HAP-1 (cell line): ENCODE data around the gene E2F1.

Experiments used
- DNase-seq, 2 experiments: peaks; one replicate each; pipeline ENCODE4 v3.0.0-alpha.2; 2016 to 2020; ENCODE audit warnings: low spot score in 2 of 2
- H3K27me3 ChIP-seq: fragments of 250-450 bp; sonication (Bioruptor Pico); 2 replicates; pipeline ENCODE4 v1.5.1; 2020; ENCODE audit warnings: low read depth, mild to moderate bottlenecking, moderate library complexity
- H3K36me3 ChIP-seq: fragments of 250-450 bp; sonication (Bioruptor Pico); replicated peaks from 2 replicates; pipeline ENCODE4 v1.5.1; 2020; ENCODE audit warnings: mild to moderate bottlenecking
- H3K4me1 ChIP-seq: fragments of 250-450 bp; sonication (Bioruptor Pico); 2 replicates; pipeline ENCODE4 v1.5.1; 2020; ENCODE audit warnings: mild to moderate bottlenecking
- H3K4me3 ChIP-seq: fragments of 250-450 bp; sonication (Bioruptor Pico); 2 replicates; pipeline ENCODE4 v1.5.1; 2020; ENCODE audit warnings: mild to moderate bottlenecking, moderate library complexity
- H3K9me3 ChIP-seq: fragments of 250-450 bp; sonication (Bioruptor Pico); 2 replicates; pipeline ENCODE4 v1.5.1; 2020; ENCODE audit warnings: mild to moderate bottlenecking, moderate library complexity
- in situ Hi-C: fragments of 300-500 bp; cut with MboI; formaldehyde crosslinking; loops from 3 replicates; pipeline ENCODE4 v1.14.3; 2020; ENCODE audit warnings: low sequenced_read_pairs, inconsistent platforms, mixed read lengths

Gene E2F1

DNA sequence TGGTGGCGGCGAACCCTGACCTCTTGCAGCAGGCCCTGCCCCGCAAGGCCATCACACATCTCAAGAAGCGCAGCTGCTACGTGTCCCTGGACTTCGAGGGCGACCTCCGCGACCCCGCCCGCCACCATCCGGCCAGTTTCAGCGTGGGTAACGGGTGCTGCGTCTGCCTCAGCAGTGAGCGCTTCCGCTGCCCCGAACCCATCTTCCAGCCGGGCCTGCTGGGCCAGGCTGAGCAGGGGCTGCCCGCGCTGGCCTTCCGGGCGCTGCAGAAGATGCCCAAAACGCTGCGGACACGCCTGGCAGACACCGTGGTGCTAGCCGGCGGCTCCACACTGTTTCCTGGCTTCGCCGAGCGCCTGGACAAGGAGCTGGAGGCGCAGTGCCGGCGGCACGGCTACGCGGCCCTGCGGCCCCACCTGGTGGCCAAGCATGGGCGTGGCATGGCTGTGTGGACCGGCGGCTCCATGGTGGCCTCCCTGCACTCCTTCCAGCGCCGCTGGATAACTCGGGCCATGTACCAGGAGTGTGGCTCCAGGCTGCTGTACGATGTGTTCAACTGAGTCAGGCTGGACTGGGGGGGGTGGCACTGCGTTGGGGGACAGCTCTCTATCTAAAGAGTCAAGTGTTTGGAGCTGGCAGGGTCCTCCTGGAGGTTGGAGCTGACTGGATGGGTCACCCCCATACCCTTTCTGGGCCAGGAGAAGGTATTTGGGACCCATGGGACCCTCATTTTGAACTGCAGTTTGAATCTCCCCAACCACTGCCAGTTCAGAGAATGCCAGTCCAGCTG, 18.3 kb downstream of the E2F1 start:
- H3K4me1 ChIP-seq = peaks cover 14% of the 10 kb centered on the region
- H3K36me3 ChIP-seq = peaks cover 47% of the 10 kb centered on the region
- in situ Hi-C loops = no loop called here
- H3K9me3 ChIP-seq = no peaks in the 10 kb centered on the region
- no peaks in the 10 kb centered on the region for H3K27me3 ChIP-seq
- no peak overlapping the region for H3K4me3 ChIP-seq
- peak in 1 of 2 experiments; percentile 57 for DNase-seq

DNA sequence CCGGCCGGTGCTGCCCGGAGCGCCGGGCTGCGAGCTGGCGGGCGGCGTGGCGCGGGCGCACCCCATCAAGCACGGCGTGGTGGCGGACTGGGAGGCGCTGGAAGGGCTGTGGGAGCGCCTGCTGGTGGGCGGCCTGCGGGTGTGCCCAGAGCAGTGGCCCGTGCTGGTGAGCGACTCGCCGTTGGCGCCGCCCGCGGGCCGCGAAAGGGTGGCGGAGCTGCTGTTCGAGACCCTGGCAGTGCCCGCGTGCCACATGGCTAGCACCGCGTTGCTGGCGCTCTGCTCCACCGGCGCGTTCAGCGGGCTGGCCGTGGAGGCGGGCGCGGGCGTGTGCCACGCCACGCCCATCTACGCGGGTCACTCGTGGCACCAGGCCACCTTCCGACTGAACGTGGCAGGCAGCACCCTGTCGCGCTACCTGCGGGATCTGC, 18.9 kb downstream of the E2F1 start:
- no peaks in the 10 kb centered on the region for H3K27me3 ChIP-seq
- no peak overlapping the region for H3K4me3 ChIP-seq
- peaks cover 11% of the 10 kb centered on the region for H3K4me1 ChIP-seq
- no peak for DNase-seq
- H3K9me3 ChIP-seq = no peaks in the 10 kb centered on the region
- peaks cover 47% of the 10 kb centered on the region for H3K36me3 ChIP-seq
- in situ Hi-C loops = no loop called here

DNA sequence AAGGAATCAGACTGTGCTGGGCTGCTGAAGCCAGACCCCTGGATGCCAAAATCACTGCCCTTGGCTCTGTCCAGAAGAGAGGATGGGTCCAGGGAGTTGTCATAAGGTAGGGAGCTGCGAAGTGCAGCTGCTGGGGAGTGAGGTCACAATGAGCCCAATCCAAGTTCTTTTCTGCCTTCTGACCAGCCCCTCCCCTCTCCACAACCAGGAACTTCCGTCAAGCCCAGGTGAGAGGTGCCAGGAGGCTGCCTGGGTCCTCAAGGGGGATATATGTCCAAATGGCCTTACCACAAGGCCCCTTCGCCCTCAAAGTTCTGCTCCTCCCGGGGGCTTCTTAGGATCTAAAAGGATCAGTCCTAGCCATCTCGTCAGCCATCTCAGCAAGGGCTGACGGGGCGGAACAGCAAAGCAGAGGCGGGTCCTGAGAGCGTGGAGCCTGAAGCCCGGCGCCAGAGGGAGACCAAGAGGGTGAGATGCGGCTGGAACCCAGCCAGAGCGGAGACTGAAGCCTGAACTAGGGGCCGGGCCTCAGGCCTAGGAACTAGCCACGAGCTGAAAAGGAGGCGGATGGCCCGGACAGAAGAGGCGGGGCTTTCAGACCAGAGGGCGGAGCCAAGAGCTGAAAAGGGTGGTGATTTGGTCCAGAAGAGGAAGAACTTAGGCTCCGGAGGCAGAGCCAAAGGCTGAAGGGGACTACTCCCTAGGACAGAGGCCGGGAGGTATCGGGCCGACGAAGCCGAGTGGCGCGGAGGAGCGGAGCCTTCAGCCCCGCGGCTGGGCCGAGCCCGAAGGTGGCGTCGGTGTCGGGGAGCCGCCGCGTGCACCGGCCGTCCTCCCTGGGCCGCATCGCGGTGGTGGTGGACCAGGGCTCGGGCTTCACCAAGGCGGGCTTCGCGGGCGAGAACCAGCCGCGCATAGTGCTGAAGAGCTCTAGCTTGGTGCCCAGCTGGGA, 19.6 kb downstream of the E2F1 start, which contains the start of gene ACTL10:
Gene ACTL10 (plus strand): TSS at position 651 of the 952 bp plus-strand sequence. CDS start 555 bp downstream, outside the sequence.
- H3K4me1 ChIP-seq = peaks cover 11% of the 10 kb centered on the region
- peaks cover 43% of the 10 kb centered on the region for H3K36me3 ChIP-seq
- no peaks in the 10 kb centered on the region for H3K27me3 ChIP-seq
- no peak within 1 kb of the TSS for H3K4me3 ChIP-seq
- no peaks in the 10 kb centered on the region for H3K9me3 ChIP-seq
- in situ Hi-C loops = no loop called here
- peak in 1 of 2 experiments; percentile 72 for DNase-seq

DNA sequence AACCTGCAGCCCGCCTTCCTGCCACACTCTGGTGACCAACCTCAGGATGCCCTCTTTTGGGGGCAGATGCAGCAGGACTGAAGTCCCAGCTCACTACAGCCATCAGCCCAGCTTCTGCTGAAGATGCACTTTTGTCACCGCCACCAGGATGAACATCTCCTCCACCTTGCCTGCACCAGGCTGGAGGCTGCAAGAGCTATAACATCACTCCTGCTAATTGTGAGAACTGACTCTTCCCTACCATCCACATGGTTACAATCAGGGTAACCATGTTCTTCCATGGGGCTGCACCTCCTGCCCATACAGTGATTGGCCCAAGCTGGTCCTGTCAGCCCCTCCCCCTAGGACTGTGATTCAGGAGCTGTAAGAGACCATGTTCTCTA, 21.4 kb downstream of the E2F1 start:
- Histone ChIP-seq H3K9me3 (no peaks in the 10 kb centered on the region), H3K4me3 (no peak overlapping the region; the same call in 1 of the 2 replicates), H3K27me3 (no peaks in the 10 kb centered on the region), H3K4me1 (peaks cover 11% of the 10 kb centered on the region), H3K36me3 (peaks cover 30% of the 10 kb centered on the region)
- DNase-seq = no peak
- in situ Hi-C loops = no loop called here

DNA sequence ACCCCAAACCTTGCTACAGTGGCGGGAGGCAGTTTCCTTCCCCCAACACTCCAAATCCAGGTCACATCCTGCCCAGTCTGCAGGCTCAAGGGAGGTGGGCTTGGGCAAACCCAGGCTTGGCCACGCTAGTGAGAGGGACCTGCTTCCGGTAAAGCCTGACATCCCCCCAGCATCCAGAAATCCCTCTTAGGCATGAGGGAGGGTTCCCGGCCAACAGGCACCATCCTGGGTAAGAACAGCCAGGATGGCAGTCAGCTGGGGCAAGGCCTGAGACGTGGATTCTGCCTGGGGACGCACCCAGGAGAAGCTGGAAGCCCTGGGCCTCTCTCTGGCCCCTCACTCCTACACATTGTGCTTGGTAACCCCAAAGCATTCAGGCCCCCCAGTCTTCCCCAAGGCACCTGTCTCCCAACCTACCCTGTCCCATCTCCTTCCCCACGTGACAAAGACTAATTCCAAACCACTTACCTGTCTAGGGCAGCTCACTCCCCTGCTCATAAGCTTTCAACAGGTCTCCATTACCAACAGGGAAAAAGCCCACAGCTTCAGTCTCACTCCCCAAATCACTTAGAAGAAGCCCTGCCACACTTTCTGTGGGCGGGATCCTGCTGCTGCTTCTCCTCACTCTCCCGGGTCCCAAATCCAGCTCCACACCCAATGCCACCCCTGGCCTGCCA, 22.0 kb downstream of the E2F1 start:
- Histone ChIP-seq H3K4me1 (peaks cover 11% of the 10 kb centered on the region), H3K9me3 (no peaks in the 10 kb centered on the region), H3K36me3 (peaks cover 29% of the 10 kb centered on the region), H3K4me3 (peak overlapping the region; percentile 65), H3K27me3 (no peaks in the 10 kb centered on the region)
- in situ Hi-C loops = no loop called here
- peak in 1 of 2 experiments; percentile 35 for DNase-seq

DNA sequence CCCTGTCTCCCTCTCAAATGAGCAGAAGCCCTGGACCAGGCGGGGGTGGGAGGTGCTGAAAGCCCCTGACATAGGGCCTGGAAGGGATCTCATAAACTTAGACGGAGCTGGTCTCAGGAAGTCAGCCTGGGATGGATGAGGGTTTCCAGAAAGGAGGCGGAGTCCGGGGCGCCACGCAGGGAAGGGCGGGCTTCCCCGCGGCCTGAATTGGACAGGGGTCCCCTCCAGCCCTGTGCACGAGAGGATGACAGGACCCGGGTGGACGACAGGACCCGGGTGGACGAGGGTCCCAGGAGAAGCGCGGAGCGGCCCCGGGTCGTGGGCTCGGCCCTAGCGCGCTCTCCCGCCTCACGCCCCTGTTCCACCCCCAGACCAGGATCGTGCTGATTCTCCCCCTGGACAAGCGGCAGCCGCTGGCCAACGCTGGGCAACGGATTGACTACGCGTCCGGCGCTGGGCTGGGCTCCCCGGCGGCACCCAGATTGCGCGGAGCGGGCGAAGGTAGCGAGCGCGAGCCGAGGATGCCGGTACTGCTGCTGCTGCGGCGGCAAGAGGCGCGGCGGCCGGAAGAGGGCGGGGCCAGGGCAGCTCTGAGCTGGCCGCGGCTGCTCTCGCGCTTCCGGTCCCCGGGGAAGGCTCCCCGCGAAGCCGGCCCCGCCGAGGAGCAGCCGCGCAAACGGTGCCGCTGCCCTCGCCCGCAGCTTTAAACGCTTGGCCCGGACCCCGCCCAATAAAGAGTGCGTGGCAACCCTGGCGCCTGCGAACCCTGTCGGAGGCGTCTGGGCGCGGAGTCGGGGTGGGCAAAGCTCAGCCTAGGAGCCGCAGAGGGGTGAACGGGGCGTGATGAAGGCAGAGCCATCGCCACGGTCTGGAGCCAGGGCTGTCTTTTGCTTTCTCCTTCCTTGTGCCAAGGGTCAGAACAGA, 22.8 kb downstream of the E2F1 start:
- in situ Hi-C loops = no loop called here
- peak overlapping the region; percentile 65 for H3K4me3 ChIP-seq
- H3K36me3 ChIP-seq = peaks cover 25% of the 10 kb centered on the region
- DNase-seq = peak; percentile 77 to 88
- peaks cover 11% of the 10 kb centered on the region for H3K4me1 ChIP-seq
- no peaks in the 10 kb centered on the region for H3K9me3 ChIP-seq
- no peaks in the 10 kb centered on the region for H3K27me3 ChIP-seq

DNA sequence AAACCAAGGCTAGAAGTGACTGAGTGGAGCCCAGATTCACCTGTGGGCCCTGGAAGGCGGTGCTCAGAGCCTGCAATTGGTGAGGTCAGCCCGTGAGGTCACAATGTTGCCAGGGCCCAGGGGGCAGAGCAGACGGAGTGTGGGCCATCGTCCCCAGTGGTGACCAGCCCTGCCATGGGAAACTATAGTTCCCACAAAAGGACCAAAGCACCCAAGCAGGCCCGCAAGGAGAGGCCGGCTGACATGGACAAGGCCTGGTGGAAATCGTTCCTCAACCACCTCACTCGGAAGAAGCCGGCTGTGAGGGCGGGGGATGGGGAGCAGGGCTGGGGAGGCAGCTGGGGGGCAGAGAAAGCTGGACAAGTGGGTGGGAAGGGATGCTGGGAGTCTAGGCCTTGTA, 24.0 kb downstream of the E2F1 start, which contains the start of gene C20orf144:
Gene C20orf144 (plus strand): TSS at position 156 of the 400 bp plus-strand sequence. CDS start 19 bp downstream, at position 175.
- in situ Hi-C loops = no loop called here
- Histone ChIP-seq H3K27me3 (no peaks in the 10 kb centered on the region), H3K9me3 (no peaks in the 10 kb centered on the region), H3K36me3 (peaks cover 22% of the 10 kb centered on the region), H3K4me1 (peaks cover 11% of the 10 kb centered on the region), H3K4me3 (peak within 1 kb of the TSS; percentile 65)
- no peak for DNase-seq

DNA sequence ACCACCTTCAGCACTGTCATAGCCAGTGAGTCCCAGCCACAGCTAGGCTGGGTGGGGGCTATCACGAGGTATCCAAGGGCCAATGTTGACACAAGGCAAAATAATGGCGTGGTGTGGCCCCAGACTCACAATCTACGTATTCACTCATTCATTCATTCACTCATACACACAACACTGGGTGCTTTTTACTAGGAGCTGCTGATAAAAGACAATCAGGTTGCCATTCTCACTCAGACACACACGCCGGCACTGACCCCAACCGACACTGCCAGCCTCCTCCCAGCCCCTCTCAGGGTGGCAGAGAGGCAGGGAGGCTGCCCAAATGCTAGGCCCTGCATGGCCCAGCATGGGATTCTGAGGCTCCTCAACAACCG, 25.5 kb downstream of the E2F1 start:
- H3K27me3 ChIP-seq = no peaks in the 10 kb centered on the region
- no peaks in the 10 kb centered on the region for H3K9me3 ChIP-seq
- peaks cover 11% of the 10 kb centered on the region for H3K4me1 ChIP-seq
- in situ Hi-C loops = no loop called here
- DNase-seq = no peak
- H3K4me3 ChIP-seq = no peak overlapping the region
- peaks cover 22% of the 10 kb centered on the region for H3K36me3 ChIP-seq

DNA sequence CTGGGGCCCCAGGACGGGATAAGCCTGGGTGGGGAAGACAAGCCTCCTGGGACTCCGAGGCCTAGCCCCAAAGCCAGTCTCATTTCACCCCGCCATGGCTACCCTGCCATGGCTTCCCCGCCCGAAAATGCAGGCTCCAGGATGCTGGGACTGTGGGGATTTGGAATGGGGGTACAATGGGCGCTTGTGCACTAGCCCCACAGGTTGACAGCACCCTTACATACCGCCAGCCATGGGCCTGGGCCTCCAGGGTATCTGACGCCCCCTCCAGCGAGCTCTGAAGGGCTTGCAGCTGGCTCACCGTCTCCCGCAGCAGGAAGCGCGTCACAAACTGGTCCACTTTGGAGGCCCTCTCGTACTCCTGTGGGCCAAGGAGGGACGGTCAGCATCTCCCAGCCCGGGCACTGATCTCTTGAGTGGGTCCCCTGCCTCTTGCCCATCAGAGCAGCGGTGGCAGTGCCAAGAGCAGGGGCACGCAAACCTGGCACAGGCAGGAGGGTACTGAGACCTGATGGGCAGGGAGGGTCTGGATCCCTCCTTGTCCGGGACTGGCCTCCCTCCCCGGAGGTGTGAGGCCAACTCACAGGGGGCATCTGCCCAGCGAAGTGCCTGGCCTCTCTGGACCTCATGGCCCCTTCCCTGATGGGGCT, 26.0 kb downstream of the E2F1 start:
- H3K4me3 ChIP-seq = no peak overlapping the region
- peaks cover 22% of the 10 kb centered on the region for H3K36me3 ChIP-seq
- peaks cover 11% of the 10 kb centered on the region for H3K4me1 ChIP-seq
- in situ Hi-C loops = no loop called here
- no peak for DNase-seq
- no peaks in the 10 kb centered on the region for H3K27me3 ChIP-seq
- H3K9me3 ChIP-seq = no peaks in the 10 kb centered on the region

DNA sequence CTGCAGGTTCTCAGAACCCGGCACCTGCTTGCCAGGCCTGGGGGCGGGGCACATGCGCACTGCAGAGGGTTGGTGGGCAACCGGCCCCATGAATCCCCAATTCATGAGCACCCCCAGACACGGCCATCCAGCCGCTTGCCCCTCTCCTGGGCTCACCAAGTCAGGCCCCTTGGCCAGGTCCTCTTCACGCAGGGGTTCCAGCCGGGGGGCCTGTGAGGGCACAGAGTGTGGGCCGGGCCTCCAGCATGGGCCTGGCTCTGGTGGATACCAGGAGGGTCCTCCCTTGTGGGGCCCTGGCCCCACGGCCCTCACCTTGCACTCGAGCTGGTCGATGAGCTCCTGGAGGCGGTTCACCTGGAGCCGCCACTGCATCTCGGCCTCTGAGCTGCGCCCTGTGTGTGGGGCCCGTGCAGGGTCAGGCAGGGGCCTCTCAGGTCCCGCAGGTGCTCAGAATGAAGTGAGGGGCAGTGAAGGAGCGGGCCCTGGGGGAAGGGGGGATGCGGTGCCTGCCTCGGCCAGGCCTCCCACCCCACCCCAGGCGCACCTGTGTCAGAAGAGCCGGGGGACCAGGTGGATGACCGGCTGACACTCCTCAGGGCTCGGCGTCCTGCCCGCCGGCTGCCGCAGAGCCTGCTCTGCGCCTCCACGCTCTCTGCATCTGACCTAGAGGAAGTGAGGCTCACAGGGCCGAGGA, 26.7 kb downstream of the E2F1 start:
- DNase-seq = no peak
- H3K4me1 ChIP-seq = peaks cover 11% of the 10 kb centered on the region
- H3K27me3 ChIP-seq = no peaks in the 10 kb centered on the region
- in situ Hi-C loops = no loop called here
- no peaks in the 10 kb centered on the region for H3K9me3 ChIP-seq
- H3K36me3 ChIP-seq = peaks cover 22% of the 10 kb centered on the region
- no peak overlapping the region for H3K4me3 ChIP-seq

DNA sequence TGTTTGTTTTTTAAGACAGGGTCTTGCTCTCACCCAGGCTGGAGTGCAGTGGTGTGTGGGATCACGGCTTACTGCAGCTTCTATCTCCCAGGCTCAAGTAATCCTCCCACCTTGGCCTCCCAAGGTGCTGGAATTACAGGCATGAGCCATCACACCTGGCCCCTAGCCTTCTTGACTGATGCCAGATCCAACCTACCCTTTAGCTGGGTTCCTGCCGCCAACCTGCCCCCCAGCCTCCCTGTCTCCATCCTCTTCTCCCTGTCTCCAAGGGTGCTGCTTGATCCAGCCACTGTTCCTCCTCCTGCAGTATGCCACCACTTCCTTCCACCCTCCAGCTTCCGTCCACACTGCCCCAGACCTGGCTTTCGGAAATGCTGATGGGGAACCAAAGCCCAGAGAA, 27.3 kb downstream of the E2F1 start:
- Histone ChIP-seq H3K4me3 (no peak overlapping the region), H3K36me3 (peaks cover 22% of the 10 kb centered on the region), H3K4me1 (peaks cover 5% of the 10 kb centered on the region), H3K27me3 (no peaks in the 10 kb centered on the region), H3K9me3 (no peaks in the 10 kb centered on the region)
- in situ Hi-C loops = no loop called here
- DNase-seq = no peak

DNA sequence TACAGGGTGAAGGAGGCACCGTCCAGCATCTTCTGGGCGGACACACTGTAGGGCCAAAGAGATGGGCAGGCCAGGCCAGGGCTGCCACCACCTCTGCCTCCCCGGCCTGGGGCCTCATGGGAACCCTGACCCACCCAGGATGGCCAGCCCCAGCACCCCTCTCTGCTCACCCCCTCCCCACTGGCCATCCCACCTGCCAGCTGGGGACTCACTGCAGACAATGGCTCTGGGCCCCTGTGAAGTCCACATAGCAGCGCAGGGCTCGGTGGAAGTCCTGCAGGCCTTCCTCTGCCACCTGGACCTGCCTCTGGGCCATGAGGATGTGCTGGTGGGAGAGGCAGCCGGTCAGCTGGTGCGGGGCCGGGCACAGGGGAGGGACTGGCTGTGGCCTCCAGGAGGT, 27.7 kb downstream of the E2F1 start:
- Histone ChIP-seq H3K4me1 (peaks cover 4% of the 10 kb centered on the region), H3K4me3 (no peak overlapping the region), H3K9me3 (no peaks in the 10 kb centered on the region), H3K36me3 (peaks cover 22% of the 10 kb centered on the region), H3K27me3 (no peaks in the 10 kb centered on the region)
- in situ Hi-C loops = no loop called here
- no peak for DNase-seq
